GM19438 (cell line): Measurements from ENCODE around the gene SRGAP3.

Experiments
- ATAC-seq: cut with Tn5 transposase; IDR thresholded peaks from one replicate; pipeline ENCODE4 v1.9.1; 2021; ENCODE audit warnings: low read depth; ENCODE audit not compliant: unreplicated experiment

SRGAP3 gene

GRCh38 chr3:8996681-8997121 lies 252.7 kb downstream of the SRGAP3 start:
- no peak for ATAC-seq

DNA sequence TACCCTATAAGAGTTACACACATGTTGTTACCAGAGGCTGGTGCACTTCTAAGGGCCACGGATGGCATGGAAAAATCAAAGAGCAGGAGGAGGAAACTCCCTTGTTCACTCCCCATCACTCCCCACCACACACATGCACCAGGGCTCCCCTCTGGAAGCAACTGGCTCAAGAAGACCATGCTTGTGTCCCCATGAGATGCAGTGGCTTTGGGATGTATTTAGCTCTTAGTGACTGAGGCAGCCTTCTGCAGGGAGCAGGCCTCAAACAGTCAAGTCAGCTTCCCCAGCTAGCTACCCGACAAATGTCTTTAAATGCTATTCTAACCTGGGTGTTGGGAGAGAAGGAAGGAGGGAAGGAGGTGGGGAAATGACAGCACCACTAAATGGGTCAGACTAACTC lies 253.2 kb downstream of the SRGAP3 start:
- no peak for ATAC-seq

DNA sequence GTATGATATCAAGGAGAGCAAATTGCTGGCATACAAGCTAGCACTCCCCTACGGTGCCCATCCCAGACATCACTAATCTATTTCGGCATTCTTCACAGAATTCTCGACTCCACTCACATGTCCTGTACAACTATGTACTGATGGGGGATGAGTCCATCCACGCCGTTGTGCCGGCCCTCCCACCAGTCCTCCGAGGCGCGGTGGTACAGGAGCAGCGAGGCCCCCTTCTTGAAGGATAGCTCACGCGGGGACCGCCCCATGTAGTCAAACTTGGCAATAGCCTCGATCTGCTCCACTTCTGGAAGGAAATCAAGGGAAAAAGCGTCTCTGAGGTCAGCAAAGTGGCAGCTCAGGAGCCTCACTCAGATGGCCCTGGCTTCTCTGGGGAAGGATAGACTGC lies 255.2 kb downstream of the SRGAP3 start:
- ATAC-seq, result no peak

DNA sequence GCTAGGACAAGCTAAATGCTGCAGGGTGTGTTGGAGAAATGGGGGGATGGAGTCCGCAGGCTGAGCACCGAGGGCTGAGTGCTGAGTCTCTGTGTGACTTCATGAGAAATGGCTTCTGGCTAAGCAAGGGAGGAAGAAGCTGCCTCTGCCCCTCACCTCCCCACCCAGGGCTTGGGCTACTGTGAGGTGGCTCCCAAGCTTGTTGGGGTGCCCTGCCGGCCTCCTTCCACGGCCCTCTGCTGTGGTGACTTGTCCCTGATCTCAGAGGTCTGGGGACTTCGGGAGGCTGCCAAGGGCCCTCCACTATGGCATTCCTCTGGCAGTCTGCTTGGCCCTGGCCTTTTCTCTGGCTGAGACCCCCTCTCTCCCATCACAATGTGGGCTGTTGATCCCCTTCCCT lies 256.1 kb downstream of the SRGAP3 start:
- ATAC-seq, result no peak

GRCh38 chr3:8992854-8993253 lies 256.6 kb downstream of the SRGAP3 start:
- no peak for ATAC-seq

DNA sequence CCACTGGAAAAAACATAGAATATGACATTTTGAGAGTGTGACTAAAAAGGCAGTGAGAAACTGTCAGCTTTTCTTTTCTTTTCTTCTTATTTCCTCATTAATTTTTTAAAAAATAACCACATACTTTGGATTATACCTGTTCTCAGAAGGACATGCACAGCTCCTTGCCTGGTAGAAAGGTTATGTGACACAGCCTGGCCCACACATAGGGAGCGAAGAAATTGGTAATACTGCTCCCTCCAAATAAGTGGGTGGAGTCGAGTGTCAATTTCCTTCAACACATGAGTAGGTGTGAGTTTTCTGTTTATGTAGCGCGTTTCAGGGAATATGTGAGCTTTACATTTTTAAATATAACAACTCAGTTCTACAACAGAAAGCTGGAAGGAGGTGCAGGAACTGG lies 257.2 kb downstream of the SRGAP3 start:
- ATAC-seq, result no peak

GRCh38 chr3:8990266-8991215 lies 258.9 kb downstream of the SRGAP3 start:
- ATAC-seq, result no peak

GRCh38 chr3:8988791-8989558 lies 260.5 kb downstream of the SRGAP3 start:
- ATAC-seq, result no peak

DNA sequence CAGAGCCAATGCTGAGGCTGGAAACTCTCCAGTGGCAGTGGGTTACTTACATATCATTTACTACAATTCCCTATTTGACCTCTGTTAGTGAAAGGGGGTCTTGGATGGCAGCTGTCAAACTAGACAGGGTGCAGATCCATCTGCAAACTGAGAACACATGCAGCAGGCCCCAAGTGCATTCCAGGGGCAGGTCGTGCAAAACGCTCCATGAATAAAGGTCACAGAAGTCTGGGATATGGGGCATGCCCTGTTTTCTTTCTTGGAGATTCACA lies 261.1 kb downstream of the SRGAP3 start:
- ATAC-seq, result no peak

DNA sequence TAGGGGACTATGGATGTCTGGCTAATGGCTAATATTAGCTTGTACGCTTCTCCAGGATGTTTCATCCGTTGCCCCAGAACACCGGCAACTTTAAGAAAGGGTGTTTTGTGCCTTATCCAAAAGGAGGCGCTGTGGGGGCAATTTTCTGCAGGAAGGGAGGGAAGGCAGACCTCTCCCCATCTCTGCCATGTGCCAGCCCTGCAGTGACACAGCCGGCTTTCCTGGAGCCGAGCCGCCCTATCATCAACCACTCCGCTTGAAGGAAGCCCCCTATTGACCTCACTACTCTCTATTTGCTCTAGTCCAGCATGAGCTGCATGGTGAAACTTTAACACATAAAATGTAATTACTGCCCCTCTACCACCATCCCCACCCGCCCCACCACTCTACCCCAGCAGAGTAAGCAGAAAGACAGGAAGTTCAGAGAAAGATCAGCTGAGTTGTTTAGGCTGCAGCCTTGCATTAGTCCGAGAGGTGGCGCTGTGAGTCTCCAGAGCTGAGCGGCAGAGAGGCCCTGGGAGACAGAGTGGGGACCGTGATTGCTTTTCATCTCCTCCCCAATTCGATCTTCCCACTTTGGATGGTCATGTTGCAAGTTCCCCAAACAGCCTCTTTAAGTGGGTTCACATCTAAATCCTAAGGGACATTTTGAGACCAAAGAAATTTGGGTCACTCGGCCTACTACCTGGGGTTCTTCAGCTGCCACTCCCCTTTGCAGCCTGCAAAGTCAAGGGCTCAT lies 261.6 kb downstream of the SRGAP3 start:
- peak; percentile 65 for ATAC-seq

DNA sequence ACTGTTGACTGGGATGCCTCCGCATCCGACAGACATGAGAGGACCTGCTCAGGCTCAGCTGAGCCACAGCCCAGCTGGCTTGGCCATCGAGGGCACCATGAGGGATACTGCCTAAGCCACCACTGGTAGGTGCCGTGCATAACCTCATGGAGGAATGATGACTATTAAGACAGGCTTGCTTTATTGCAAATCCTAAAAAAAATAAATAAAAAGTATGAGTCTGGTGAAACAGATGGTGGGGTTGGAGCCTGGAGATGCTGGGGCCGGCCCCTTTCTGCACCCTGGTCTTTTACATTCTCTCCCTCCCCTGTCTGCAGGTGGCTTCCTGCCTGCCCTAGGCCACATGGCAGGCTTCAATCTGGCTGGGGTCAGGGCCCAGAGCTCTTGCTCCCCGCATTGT lies 262.2 kb downstream of the SRGAP3 start:
- ATAC-seq, result no peak

- no peak for ATAC-seq
Observed at GRCh38 chr3:8986741-8987140, 262.7 kb downstream of the SRGAP3 start.

DNA sequence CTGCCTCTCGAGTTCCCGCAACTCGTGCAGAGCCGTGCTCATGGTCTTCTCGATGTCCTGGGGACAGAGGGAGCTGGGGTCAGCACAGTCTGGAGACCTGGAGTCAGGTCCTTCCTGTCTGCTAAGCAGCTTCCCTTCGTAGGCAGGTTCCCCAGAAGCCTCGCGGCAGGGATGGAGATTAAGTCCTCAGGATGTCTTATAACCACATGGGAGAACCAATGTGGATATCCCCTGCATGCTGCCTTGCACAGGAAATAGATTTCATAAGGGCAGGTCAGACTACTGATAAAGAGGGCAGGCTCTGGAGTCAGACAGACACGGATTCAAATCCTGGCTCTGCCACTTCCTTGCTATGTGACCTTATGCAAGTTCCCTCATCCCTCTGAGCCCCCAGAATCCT lies 263.6 kb downstream of the SRGAP3 start:
- ATAC-seq, result no peak

GRCh38 chr3:8985411-8985831 lies 264.0 kb downstream of the SRGAP3 start:
- ATAC-seq, result no peak

DNA sequence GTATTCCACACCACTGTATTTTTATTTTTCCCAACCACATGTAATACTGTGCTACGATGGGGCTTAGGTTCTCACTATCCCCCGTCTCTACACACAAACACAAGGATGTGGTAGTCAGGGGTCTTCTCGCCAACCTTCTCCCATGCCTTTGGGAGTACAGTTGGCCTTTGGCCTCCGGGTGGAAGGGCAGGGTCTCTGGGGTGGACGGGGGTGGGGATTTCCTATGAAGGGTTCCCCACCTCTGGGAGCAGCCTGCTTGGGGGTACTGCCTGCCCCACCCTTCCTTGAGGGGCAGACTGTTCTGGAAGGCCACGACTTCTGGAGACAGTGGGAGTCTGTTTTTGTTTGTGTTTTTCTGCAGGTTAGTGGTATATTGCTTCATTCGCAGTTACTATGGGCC lies 264.9 kb downstream of the SRGAP3 start:
- ATAC-seq, result no peak

DNA sequence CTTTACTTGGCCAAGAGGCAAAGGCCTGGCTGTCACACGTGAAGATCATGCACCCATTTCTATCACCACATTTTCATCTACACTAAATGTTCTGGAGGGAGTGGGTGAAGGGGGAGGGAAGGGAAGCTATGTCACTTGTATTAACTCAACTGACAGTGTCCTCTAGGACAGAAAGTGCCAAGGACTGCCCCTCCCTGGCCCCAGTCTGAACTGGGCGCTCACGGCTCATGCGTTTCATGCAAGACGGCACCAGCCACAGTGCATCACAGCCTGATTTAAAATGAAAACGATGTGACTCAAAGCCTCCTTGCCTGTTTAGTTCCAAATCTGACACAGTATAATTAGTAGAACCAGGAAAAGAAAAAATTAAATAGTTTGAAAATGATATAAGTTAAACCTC lies 265.4 kb downstream of the SRGAP3 start:
- ATAC-seq, result no peak

- ATAC-seq, result no peak
Observed at GRCh38 chr3:8983591-8983990, 265.9 kb downstream of the SRGAP3 start.

DNA sequence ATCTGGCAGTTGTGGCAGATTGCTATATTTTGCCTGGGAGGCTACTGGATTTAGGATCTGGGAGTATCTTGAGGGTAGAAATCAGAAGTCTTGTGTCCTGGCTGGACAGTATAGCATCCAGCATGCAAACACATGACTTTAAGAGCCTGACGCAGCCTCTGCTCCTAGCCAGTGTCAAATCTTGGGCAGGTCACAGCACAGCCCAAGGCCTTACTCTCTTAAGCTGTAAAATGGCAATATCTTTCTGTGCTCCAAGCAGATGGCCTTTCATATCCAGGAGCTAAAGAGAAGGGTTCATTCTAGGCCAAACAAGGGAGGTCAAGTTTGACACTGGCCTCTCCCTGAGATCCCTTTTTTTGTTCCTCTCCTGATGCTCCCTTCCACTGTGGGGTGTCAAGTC lies 266.4 kb downstream of the SRGAP3 start:
- no peak for ATAC-seq

GRCh38 chr3:8982509-8982908 lies 266.9 kb downstream of the SRGAP3 start:
- ATAC-seq, result no peak

- no peak for ATAC-seq
Observed at GRCh38 chr3:8981700-8982099, 267.7 kb downstream of the SRGAP3 start.

- ATAC-seq, result no peak
Observed at GRCh38 chr3:8981296-8981695, 268.1 kb downstream of the SRGAP3 start.
